Right kidney (tissue), 9 donors: ENCODE results near the gene CHAD.

Experiments used
- DNase-seq: peaks from one replicate; pipeline ENCODE4 v3.0.0-alpha.2; 2016
- long read RNA-seq, 8 donors: transcript quantifications; one replicate each; lab custom pipeline, GENCODE V29; 2026

CHAD gene
- long read RNA-seq, donor 1 = 0 reads
- long read RNA-seq, donor 2 = 0 reads
- long read RNA-seq, donor 3, partial matches to known transcripts = 28 of 28 reads
- long read RNA-seq, donor 3, other reads (novel, unspliced or antisense) = 0 of 28 reads
- long read RNA-seq, donor 4, partial matches to known transcripts = 0 of 1 reads
- long read RNA-seq, donor 4, other reads (novel, unspliced or antisense) = 0 of 1 reads
- long read RNA-seq, donor 5 = 0 reads
- long read RNA-seq, donor 6 = 0 reads
- long read RNA-seq, donor 7 = 0 reads
- long read RNA-seq, donor 8, partial matches to known transcripts = 0 of 2 reads
- long read RNA-seq, donor 8, other reads (novel, unspliced or antisense) = 0 of 2 reads

DNA sequence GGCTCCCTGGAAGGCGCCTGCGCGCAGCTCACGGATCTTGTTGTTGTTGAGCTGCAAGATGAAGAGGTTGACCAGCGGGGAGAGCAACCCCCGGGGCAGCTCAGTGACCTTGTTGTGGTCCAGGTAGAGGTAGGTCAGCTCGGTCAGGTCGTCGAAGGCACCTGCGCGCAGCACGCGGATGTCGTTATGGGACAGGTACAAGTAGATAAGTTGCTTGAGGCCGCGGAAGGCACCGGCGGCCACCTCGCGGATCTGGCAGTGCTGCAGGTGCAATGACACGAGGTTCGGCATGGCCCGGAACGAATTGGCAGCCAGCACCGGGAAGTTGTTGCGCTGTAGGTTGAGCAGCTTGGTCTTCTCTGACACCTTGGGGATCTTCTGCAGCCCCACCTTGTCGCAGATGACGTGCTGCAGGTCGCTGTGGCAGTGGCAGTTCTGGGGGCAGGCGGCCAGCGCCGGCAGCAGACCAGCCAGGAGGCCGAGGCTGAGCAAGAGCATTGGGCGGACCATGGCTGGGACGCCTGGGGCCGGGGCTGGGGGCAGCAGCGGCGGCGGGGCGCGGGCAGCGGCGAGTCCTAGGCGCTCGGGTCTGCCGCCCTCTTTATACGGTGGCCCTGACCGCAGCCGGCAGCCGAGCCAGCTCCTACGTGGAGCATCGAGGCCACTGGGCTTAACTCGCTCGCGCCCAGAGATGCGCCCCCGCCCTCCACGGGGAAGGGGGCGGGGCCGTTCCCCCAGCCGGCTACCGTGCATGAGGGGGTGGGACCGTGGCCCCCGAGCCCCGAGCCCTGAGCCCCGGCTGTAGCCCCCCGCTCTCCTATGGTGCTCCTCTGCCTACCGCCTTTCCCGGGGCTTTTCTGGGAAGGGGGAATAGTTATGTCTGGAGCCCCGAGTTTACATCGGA is at the start of gene CHAD:
Gene CHAD (minus strand): TSS at position 577 of the 904 bp plus-strand sequence. CDS start 67 bp downstream, at position 510.
- peak; percentile 47 for DNase-seq

GRCh38 chr17:50517504-50518383 is 49.1 kb upstream of the CHAD start:
- DNase-seq = no peak

DNA sequence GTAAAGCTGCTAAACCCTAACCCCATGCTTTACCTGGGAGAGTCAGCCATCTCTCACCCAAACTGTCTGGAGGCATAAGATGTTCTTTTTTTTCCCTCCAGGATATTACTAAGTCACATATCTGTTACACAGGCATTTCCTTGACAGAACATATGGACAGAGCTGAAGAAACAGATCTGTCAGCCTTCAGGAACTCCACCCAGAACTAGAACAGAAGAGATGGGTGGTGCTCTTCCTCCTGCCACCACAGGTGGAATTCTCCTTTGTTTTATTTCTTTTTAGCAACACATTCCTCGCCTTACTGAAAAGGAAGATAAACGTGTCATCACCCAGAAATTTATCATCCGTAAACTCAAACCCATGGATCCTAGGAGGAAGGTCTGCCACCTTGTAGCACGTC is 48.3 kb upstream of the CHAD start:
- no peak for DNase-seq

DNA sequence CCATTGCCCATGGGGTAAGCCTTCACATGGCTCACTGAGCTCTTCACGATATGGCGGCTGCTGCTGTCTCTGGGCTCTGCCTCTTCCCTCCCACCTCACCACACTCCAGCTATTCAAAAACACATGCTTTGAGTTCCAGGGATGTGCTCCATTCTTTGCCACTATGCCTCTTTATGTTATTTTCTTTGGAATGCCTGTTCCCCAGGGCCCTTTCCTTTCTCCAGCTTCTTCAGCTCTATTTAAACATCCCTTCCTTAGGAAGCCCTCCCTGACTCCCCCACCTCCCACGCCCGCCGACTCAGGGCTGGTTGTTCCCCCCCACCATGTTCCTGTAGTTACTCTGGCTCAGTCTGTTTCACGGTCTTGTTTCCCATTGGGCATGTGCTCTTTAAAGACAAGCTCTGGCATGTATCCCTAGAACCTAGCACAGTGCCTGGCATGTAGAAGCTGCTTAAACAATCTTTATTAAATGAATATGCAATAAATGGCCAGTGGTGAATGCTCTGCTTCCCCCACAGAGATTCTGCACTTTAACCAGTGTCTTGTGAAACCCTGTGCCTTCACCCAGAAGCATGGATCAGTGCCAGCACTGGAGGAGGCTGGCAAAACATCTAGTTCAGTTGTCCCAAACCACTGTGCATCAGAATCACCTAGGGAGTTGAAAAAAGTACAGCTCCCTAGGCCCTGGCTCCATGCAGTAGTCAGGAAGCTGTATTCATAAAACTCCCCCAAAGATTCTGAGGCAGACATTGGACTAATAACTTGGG is 46.4 kb upstream of the CHAD start:
- DNase-seq = no peak

GRCh38 chr17:50514388-50514787 is 45.7 kb upstream of the CHAD start:
- DNase-seq = no peak

DNA sequence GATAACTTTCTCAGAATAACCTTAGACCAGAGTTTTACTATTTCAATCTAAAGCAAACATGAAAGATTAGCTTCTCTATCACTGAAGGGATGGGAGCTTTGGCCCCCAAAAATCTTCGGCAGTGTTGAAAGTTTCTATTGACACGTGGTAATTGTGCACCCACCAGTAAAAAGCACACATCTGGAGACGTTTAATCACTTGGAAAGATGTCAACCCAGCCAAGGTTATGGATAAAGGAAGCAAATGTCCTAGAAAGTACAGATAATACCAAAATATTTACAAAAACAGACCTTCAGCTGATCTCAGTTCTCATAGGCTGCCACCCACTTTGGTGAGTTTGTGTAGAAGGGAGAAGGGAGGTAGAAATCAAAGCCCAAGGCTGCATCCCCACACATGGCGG is 44.8 kb upstream of the CHAD start:
- DNase-seq = no peak

DNA sequence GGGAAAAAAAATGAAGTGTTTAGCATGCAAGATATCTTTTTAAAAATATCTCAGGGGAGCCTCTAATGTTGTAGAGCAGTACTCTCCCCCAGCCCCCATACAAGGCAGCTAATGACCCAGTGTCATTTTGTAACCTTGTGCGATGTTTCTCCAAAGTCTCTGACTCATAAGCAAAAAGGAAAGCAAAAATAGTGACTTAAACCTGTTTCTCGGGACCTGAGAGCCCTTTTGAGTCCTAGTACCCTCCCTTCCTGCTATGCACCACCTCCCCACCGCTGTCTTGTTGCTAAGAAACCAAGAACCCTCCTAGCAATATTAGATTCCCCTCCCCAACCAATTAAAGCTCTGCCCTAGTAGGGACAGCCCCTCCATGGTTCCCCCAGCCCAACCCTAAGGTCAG is 42.4 kb upstream of the CHAD start:
- peak; percentile 32 for DNase-seq

GRCh38 chr17:50508573-50509460 is 40.1 kb upstream of the CHAD start:
- DNase-seq = peak; percentile 85

DNA sequence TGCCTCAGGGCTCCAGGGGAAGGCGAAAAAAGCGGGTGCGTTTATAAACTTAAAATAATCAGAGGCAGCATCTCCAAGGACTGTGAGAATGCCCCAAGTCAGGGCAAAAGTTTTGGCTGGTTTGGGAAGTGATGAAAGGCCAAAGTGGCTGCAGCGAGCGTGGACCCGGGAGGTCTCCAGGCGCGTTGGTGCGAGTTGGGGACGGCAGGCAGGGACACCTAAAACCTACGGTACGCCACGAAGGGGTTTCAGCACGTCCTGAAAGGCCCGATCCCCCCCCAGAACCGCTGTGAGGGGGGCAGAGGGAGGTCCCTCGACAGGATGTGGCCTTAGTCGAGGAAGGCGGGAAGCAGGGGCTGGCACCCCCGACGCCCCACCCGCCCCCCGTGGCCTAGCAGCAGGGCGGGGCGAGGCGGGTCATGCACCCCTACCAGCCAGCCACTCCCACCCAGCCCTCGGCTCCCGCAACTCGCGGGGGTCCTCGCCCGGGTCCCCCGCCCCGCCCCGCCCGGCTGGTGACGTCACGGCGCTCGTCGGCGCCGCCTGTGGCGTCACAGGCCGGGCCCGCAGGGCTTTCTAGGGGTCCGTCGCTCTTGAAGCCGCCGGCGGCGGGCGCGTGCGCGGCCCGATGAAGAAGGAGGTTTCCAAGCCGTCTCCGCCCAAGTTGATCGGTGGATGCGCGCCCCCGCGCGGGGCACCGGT is 39.3 kb upstream of the CHAD start, which contains the start of gene MYCBPAP:
Gene MYCBPAP (plus strand): TSS at position 569 of the 702 bp plus-strand sequence. CDS start 236 bp downstream, outside the sequence.
- DNase-seq = peak; percentile 56

DNA sequence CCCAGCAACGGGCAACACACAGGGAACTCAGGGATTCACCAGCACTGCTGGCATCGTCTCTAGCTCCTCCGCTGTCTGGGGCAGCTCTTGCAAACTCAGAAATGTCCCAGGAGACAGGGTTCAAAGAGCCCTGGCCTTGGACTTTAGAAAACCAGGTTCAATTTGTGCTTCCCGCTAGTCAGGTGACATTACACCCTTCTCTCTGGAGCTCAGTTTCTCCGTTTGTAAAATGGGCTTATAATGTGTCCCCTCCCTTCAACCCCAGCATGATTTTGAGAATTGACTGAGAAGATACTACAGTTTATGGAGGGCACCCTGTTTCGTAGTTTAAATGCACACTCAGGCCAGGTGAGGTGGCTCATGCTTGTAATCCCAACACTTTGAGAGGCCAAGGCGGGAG is 37.6 kb upstream of the CHAD start:
- no peak for DNase-seq

GRCh38 chr17:50505591-50506130 is 37.0 kb upstream of the CHAD start:
- no peak for DNase-seq

GRCh38 chr17:50502301-50502990 is 33.8 kb upstream of the CHAD start:
- DNase-seq = no peak

GRCh38 chr17:50501054-50501453 is 32.4 kb upstream of the CHAD start:
- DNase-seq = no peak

DNA sequence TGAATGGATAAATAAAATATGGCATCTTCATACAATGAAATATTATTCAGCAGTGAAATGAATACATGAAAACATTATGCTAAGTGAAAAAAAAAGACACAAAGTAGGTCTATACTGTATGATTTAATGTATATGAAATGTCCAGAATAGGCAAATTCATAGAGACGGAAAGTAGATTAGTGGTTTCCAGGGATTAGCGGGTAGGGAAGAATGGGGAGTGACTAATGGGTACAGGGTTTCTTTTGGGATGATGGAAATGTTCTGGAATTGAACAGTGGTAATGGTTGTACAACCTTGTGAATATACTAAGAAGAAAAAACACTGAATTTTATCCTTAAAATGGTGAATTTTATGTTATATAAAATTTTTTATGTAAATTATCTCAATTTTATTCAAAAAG is 31.0 kb upstream of the CHAD start:
- DNase-seq = no peak

DNA sequence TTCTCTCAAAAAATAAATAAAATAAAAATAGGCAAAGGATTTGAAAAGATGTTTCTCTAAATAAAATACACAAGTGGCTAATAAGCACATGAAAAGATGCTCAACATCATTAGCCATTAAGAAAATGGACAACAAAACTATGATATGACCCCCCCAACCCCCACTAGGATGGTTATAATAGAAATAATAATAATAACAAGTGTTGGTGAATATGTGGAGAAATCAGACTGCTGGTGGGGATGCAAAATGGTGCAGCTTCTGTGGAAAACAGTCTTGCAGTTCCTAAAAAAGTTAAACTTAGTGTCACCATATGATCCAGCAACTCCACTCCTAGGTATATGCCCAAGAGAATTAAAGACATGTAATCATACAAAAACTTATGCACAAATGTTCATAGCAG is 30.6 kb upstream of the CHAD start:
- DNase-seq = no peak

GRCh38 chr17:50498021-50498874 is 29.6 kb upstream of the CHAD start:
- DNase-seq = no peak

- no peak for DNase-seq
Observed at GRCh38 chr17:50495918-50496317, 27.2 kb upstream of the CHAD start.
